DMS153 treated with DMSO at 0.1 percent for 48 hours (cell line): ENCODE data around the gene MTFP1.
"Not testable (repeated sequence)": the region's sequence is repeated elsewhere in the genome, so short reads cannot be mapped to it uniquely, and the experiment has no call there.

Experiments
- DNase-seq: peaks from one replicate; lab custom pipeline; 2025; ENCODE audit not compliant: unreplicated experiment; lab: John Stamatoyannopoulos, UW

The MTFP1 gene

DNA sequence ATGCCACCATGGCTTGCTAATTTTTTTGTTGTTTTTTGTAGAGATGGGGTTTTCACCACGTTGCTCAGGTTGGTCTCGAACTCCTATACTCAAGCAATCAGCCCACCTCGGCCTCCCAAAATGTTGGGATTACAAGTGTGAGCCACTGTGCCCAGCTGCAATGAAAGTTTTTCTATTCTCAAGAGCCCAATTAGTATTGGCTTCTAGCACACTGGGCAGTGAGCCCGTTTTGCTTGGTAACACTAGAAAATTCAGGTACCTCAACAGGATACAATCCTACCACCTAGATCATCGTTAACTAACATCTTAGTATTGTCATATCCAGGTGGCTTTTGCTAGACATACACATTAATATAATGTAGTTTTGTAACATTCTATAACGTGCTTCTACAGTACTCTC, 27.3 kb downstream of the MTFP1 start:
- no peak for DNase-seq

DNA sequence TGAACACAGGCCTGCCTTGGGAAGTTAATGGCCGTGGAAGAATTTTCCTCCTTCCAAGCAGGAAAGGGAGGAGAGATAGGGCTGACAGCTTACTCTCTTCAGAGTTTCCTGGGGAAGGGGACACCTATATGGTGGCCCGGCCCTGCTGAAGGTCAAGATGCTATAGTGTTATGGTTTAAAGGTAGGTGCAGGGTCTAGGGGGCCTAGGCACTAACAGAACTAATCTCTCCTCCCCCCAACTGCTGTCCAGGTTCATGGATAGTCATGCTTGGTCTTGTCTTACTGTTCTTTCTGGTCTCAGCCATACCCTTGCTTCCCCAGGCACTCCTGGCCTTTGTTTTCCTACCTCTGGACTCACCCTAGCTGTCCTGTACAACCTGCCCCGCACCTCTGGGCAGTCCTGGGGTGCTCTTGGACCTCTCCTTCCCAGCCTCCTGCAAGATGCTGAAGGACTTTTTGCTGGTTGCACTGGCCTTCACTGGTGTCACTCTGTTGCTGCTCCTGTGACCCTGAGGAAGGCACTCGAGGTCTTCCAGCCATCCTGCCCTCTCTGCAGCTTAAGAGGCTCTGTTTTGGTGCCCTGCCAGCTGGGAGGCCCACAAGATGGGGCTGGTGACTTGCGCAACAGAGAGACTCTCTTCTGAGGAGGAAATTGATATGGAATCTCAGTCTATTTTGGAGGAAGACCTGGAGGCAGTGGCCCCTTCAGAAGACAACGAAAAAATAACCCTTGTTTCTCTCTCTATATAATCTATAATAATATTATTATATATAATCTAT, 28.4 kb downstream of the MTFP1 start:
- DNase-seq = no peak

DNA sequence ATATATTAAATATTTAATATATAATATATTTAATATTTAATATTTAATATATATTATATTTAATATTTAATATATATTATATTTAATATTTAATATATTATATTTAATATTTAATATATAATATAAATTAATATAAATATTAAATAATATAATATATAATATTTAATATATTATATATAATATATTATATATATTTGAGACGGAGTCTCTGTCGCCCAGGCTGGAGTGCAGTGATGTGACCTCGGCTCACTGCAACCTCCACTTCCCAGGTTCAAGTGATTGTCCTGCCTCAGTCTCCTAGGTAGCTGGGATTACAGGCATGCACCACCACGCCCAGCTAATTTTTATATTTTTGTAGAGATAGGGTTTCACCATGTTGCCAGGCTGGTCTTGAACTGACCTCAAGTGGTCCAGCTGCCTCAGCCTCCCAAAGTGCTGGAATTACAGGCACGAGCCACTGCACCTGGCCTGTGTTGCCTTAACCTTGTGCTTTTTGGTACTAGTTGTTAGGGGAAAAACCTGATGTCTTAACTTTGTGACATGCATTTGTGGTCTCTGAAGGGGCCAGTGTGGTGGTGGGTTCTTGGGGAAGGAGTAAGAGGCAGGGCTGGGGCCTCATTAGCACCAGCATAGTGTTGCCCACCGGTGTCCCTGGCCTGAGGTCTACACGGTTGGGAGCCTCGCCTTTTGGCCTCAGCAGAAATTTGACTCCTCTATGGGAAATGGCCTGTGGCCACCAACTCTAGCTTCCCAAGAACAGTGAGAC, 29.7 kb downstream of the MTFP1 start:
- DNase-seq = no peak

DNA sequence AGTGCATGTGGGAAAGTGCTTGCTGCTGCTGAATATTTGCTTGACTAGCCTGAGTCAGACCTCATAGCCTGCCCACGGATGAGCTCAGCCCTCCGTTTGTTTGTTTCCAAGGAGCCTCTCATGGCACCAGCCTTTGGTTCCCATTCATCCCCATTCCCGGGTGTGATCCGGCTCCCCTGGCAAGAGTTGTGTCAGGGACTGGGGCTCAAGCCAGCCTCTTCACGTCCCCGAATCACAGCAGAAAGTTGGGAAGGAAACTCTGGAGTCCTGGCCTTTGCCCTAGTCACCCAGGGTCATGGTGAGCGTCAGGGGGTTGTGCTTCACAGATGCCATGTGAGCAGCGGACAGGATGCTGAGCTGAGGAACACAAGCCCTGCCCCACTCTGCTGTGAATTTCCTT, 32.4 kb downstream of the MTFP1 start:
- no peak for DNase-seq

DNA sequence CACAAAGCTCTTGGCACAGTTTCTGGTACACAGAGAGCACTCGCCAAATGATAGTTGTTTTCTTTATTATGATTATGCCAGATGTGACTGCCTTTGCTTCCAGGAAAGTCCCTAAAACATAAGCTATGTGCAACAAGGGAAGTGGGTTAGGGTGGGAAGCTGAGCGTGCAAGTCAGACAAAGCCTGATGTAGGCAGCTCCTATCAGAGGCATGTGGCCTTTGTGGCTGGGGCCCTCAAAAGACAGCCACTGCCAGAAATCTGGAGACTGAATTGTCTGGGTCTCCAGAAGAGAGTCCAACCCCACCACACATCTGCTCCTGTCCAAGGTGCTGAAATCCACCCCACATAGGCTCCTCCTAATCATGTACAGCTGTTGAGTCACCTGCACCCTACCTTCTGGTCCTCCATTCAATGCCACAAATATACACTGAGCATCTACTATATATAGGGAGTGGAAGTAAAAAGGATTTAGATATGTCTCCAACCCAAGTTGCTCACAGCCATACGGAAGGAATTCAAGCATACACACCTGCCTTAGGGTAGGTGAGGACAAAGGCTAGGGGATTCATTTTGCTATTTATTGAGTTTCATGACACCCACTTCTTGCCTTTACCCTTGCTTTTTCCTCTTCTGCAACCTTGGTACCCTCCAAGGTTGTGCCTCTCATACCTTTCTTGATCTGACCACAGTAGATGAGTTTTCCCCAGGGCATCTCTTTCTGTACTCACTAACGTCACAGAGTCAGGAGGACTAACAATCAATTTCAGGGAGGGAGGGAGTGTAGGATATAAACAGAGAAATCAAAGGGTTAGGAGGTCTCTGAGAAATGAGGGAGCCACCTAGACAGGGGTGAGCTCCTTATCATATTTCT, 33.8 kb downstream of the MTFP1 start:
- DNase-seq = no peak

DNA sequence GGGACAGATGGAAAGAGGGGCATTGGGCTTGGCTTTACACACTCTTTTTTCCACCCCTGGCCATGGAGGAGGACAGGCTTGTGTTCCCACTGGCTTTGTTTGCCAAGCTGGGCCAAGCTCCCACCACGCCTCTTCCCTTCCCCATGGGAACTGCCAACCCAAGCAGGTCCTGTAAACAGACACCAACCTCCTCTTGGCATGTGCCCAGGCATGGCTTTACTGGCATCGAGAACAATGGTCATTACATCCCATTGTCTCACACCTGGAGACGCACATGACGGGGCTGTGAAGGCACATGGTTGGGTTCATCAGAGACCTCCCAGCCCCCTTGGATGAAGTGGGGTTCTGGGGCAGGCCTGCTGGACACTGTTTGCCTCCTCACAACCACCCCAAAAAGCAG, 34.6 kb downstream of the MTFP1 start:
- peak; percentile 92 for DNase-seq

DNA sequence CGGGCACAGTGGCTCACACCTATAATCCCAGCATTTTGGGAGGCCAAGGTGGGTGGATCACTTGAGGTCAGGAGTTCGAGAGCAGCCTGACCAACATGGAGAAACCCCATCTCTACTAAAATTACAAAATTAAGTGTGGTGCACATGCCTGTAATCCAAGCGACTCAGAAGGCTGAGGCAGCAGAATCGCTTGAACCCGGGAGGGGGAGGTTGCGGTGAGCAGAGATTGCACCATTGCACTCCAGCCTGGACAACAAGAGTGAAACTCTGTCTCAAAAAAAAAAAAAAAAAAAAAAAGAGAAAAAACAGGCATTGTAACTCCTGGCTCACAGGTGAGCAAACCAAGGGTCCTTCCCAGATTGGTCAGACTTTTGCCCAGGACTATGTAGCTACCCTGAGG, 35.0 kb downstream of the MTFP1 start:
- not testable (repeated sequence) for DNase-seq

DNA sequence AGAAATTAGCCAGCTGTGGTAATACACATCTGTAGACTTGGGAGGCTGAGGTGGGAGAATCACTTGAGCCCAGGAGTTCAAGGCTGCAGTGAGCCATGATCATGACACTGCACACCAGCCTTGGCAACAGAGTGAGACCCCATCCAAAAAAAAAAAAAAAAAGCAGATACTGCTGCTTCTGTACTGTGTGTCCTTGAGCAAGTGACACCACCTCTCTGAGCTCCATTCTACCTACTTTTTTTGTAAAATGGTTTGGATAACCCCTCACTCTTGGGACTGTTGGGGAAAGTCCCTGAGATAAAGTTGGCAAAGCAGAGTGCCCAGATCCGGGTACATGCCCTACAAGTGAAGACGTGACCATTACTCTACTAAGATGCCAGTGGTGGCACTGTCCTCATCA, 43.6 kb downstream of the MTFP1 start:
- no peak for DNase-seq

DNA sequence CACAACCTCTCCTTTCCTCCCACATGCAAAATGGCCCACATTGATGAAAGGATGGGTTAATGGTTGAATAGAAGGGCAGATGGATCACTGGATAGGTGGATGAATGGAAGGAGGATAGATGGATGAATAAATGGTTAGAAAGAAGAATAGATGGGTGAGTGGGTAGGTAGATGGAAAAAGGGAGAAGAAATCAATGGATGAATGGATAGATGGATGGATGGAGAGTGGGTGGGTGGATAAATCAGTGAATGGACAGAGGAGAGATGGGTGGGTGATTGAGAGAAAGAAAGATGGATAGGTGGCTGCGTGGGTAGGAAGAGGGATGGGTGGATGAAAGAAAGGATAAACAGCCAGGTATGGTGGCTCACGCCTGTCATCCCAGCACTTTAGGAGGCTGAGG, 45.1 kb downstream of the MTFP1 start:
- no peak for DNase-seq

DNA sequence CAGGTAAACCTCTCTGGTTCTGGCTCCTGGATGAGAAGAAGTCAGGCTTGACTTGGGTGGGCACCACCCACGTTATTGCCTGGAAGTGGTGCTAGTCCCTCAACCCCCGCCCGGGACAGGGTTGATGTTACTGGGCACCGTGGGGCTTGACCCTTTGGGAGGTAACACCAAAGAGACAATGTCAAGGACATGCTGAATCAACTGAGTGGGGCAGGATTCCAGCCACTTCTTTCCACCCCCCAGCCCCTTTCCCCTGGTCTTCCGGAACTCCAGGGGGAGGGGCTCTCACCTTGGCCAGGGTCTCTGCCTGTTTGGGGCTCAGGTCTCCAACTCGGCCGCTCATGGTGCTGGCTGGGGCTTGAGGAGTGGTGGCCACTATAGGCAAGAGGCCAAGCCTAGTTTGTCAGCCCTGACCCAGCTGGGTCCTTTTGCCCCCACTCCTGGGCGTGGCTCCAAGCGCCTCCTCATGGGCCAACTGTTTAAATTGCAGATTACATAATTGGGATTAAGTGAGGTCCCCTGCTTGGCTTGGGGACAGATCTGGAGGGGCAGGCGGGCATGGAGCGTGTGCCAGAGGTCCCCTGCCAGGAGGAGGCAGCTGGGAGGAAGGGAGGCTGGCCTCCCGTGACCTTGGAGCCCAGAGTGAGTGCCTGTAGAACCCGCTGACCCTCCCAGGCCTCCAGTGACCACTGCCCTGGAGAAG, 46.2 kb downstream of the MTFP1 start, which contains the start of gene SEC14L3:
Gene SEC14L3 (minus strand): TSS at position 402 of the 703 bp plus-strand sequence. CDS start 59 bp downstream, at position 343.
- DNase-seq = no peak

DNA sequence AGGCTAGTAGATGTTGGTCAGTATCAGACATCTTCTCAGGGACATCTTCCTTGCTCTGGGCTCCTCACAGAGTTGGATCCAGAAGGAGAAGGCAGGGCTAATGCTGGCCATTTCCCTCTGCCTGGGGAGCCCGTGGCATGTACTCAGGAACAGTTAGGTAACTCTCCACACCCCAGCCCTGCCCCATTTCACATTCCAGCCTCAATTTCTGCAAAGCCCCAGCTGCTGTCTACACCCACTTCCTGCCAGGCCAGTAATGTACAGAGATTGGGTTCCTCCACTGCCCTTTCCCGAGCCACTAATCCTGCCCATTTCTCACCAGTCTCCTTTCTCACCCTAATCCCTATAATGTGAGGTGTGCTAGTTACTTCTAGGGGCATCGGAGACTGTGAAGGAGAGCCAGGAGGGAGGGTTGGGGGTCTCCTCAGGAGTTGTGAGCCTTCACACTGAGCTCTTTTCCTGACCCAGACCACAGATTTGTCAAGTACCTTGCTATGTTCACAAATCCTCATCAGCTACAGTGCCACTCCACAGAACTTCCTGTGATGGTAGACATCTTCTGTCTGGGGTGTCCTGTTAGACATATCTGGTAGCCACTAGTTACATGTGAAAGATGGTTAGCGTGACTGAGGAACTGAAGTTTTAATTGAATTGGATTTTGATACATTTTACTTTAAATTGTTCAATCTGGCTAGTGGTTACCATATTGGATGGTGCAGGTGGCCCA, 47.6 kb downstream of the MTFP1 start:
- no peak for DNase-seq

DNA sequence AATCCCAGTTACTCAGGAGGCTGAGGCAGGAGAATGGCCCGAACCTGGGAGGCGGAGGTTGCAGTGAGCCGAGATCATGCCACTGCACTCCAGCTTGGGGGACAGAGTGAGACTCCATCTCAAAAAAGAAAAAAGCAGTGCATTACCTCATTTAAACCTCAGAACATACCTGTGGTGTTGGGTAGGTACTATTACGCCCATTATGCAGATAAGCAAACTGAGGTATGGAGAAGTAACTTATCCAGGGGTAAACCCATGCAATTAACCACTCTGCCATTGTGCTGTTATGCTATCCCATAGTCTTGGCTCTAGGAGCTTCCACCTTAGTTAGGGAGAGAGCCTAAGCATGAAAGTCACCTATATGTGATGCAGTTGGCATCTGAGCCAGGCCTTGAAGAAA, 48.6 kb downstream of the MTFP1 start:
- DNase-seq = no peak

DNA sequence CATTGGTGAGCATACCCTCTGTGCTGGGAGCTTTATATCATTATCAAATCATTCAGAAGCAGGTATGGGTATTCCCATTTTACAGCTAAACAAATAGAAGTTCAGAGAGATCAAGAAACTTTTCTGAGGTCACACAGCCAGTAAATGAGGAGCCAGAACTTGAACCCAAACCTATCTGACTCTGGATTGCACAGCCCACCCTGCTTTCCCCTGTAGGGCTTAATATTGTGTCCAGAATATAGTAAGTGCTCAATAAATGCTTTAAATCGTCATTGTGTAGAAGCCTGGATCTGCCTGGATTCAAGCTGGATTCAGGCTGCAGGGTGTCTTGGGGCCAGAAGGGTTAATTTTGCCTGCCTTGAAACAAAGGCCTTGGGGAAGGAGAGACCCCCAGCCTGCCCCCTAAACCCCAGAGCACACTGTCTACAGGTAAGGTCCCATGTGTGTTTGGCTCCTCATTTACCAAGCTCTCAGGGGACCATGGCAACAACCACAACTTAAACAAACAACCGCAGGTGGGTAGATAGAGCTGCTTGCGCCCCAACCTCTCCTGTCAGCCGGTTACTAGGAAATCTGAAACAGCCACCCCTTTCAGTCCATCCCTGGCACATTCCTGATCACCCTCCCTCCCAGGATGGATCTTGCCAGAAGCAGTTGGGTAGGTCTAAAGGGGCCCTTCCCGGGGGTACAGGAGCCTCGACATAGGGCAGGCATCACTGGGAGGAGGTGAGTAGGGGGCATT, 49.3 kb downstream of the MTFP1 start:
- peak; percentile 70 for DNase-seq
